Colonic mucosa (tissue), 4 donors: Measurements from ENCODE around the gene OTUD5. TPM values are rescaled to one million over a fixed set of nuclear protein-coding genes. Genes with fewer than 3 reads are reported as not detected.

Source experiments
- DNase-seq: peaks from one replicate; pipeline ENCODE4 v3.0.0-alpha.2; 2020
- H3K27ac ChIP-seq: fragments of 200-600 bp; one replicate; pipeline ENCODE4 v1.8.0; 2021
- H3K27me3 ChIP-seq: fragments of 200-600 bp; one replicate; pipeline ENCODE4 v1.8.0; 2021
- H3K36me3 ChIP-seq: fragments of 200-600 bp; one replicate; pipeline ENCODE4 v1.8.0; 2021
- H3K4me1 ChIP-seq: fragments of 200-600 bp; one replicate; pipeline ENCODE4 v1.8.0; 2021; ENCODE audit warnings: mild to moderate bottlenecking
- H3K4me3 ChIP-seq: fragments of 200-600 bp; one replicate; pipeline ENCODE4 v1.8.0; 2021
- H3K9ac ChIP-seq, 2 donors: one replicate each; pipeline ENCODE4 v1.7.0; 2013; ENCODE audit warnings: control low read depth in 2 of 2, low read depth in 2 of 2, low read length in 2 of 2
- H3K9me3 ChIP-seq: fragments of 200-600 bp; one replicate; pipeline ENCODE4 v1.8.0; 2021
- CTCF ChIP-seq: fragments of 200-600 bp; IDR thresholded peaks from one replicate; pipeline ENCODE4 v1.8.0; 2022; ENCODE audit warnings: antibody characterized with exemption, mild to moderate bottlenecking
- intact Hi-C: fragments of 100-400 bp; cut with DNase I; formaldehyde crosslinking; loops from one replicate; pipeline ENCODE4 v1.14.1; 2022
- total RNA-seq, 2 donors: library from RNA; stranded (reverse); fragmentation: NEBNext Ultra II Directional in 1 of 2; extraction: Animal tissue kit (Norgen Biotek cat#: 25700) in 1 of 2; gene quantifications; one replicate each; pipeline ENCODE4 v1.2.1, GENCODE V29; 2021
- donor health status: healthy.
- donor health status: DM: no; HTN: no; CAD: no.
- donor health status: DM: no; HTN: no; CAD: no.

The OTUD5 gene
- total RNA-seq, 2 donors from 2014 or later = 40.2 to 40.9 TPM

DNA sequence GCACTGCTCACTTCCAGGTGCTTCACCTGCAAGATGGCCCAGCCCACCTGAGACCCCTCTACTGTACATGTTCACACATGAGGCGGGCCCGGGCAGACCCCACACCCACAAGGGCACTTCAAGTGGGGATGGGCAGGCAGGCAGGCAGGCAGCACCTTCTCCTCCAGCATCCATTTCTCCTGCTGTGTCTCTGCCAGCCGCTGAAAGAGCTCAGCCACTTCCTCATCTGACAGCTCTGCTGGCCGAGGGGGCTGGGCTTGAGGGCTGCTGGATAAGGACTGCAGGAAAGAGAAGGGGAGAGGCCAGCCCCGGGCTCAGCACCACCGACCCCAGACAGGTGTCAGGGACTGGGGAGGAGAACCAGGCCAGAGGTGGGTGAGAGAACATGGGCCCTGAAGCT is 18.7 kb upstream of the OTUD5 start:
- H3K27ac ChIP-seq = no peak overlapping the region
- no peaks in the 10 kb centered on the region for H3K4me1 ChIP-seq
- no peaks in the 10 kb centered on the region for H3K9me3 ChIP-seq
- H3K9ac ChIP-seq = no peak overlapping the region
- H3K4me3 ChIP-seq = no peak overlapping the region
- intact Hi-C loops = no loop called here
- DNase-seq = no peak
- H3K27me3 ChIP-seq = no peaks in the 10 kb centered on the region
- H3K36me3 ChIP-seq = no peaks in the 10 kb centered on the region
- no peak for TF ChIP-seq CTCF

DNA sequence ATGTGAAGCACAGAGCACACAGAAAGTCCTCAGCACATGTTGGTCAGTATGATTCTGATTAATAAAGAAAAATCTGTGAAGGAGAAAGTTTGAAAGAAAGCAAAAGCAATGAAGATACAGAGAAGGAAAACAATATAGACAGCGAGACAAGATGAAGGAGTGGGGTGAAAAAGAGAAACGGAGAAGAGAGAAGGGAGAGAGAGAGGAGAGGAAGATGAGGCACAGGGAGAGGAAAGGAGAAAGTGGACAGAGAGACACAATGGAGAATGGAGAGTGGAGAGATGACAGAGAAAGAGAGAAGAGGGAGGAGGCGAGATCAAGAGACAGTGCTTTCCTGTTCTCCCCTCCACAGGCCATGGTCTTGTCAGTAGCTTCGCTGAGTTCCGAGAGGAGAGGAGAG is 18.1 kb upstream of the OTUD5 start:
- no peaks in the 10 kb centered on the region for H3K36me3 ChIP-seq
- no peak for DNase-seq
- H3K27me3 ChIP-seq = no peaks in the 10 kb centered on the region
- H3K27ac ChIP-seq = no peak overlapping the region
- TF ChIP-seq CTCF = no peak
- no peak overlapping the region for H3K4me3 ChIP-seq
- no peaks in the 10 kb centered on the region for H3K4me1 ChIP-seq
- no peak overlapping the region for H3K9ac ChIP-seq
- intact Hi-C loops = no loop called here
- no peaks in the 10 kb centered on the region for H3K9me3 ChIP-seq

DNA sequence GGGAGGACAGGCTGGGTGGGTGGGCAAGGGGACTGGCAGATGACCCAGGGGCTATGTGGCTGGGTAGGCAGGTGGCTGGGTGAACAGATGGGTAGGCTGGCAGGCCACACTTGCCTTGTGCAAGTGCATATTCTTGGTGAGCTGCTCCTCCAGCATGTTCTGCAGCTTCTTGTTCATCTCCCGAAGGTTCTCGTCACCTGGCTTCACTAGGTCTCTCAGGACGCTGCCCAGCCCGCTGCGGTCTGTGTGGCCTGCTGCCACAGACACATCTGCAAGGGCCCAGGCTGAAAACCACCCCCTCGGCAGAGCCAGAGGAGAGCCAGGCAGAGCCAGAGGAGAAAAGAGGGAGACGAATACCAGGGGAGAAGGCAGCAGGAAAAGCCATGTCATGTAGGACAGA is 17.6 kb upstream of the OTUD5 start:
- H3K36me3 ChIP-seq = no peaks in the 10 kb centered on the region
- H3K9ac ChIP-seq = no peak overlapping the region
- H3K4me1 ChIP-seq = no peaks in the 10 kb centered on the region
- no peak overlapping the region for H3K27ac ChIP-seq
- no peak overlapping the region for H3K4me3 ChIP-seq
- DNase-seq = no peak
- H3K9me3 ChIP-seq = no peaks in the 10 kb centered on the region
- no peak for TF ChIP-seq CTCF
- no peaks in the 10 kb centered on the region for H3K27me3 ChIP-seq
- intact Hi-C loops = no loop called here

DNA sequence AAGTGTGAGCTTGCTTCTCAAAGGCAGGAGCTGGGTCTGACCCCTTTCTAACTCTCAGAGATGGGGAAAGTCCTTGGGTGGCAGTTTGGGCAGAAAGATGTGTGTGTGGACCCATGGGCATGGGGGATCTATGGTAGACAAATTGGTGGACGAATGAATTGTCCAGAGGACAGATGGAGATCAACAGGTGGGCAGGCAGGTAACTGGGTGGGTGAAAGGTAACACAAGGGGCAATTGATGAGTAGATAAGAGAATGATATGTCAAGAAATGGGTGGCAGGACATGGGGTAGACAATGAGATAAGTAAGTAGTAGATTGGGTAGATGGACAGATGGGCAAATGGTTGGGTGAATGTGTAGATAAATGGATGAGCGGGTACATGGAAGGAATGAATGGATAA is 17.2 kb upstream of the OTUD5 start:
- no peaks in the 10 kb centered on the region for H3K9me3 ChIP-seq
- TF ChIP-seq CTCF = no peak
- no peaks in the 10 kb centered on the region for H3K4me1 ChIP-seq
- intact Hi-C loops = loop anchor here (5.0 kb wide), 1 partner anchor 63 kb away; no protein-coding TSS in a partner anchor
- H3K27ac ChIP-seq = no peak overlapping the region
- H3K9ac ChIP-seq = no peak overlapping the region
- DNase-seq = no peak
- H3K27me3 ChIP-seq = no peaks in the 10 kb centered on the region
- H3K4me3 ChIP-seq = no peak overlapping the region
- no peaks in the 10 kb centered on the region for H3K36me3 ChIP-seq

- no peak for DNase-seq
- H3K4me3 ChIP-seq = no peak overlapping the region
- H3K27me3 ChIP-seq = no peaks in the 10 kb centered on the region
- no peaks in the 10 kb centered on the region for H3K9me3 ChIP-seq
- no peak overlapping the region for H3K9ac ChIP-seq
- no peak overlapping the region for H3K27ac ChIP-seq
- no peaks in the 10 kb centered on the region for H3K4me1 ChIP-seq
- no peak for TF ChIP-seq CTCF
- no peaks in the 10 kb centered on the region for H3K36me3 ChIP-seq
- intact Hi-C loops = loop anchor here (5.0 kb wide), 1 partner anchor 63 kb away; no protein-coding TSS in a partner anchor
These were observed 16.6 kb upstream of the OTUD5 start for GRCh38 chrX:48974033-48974432.
